Adipose tissue (tissue), 3 donors: ENCODE results near the gene KCNK15. TPM values are rescaled to one million over a fixed set of nuclear protein-coding genes. Genes with fewer than 3 reads are reported as not detected.
"Not testable (repeated sequence)": the region's sequence is repeated elsewhere in the genome, so short reads cannot be mapped to it uniquely, and the experiment has no call there.

Source experiments
- H3K27ac ChIP-seq: one replicate; pipeline ENCODE4 v1.5.1; 2013; ENCODE audit warnings: low read depth, low read length
- WGBS, 3 donors: extraction: QIAGEN DNeasy Blood & Tissue Kit; methylation state at CpG; one replicate each; pipeline ENCODE4 v1.1.7; 2013; 5-methylcytosine and 5-hydroxymethylcytosine counted together
- polyA plus RNA-seq, 3 donors: library from polyadenylated mRNA; stranded (reverse); fragments of 200-250 nt; gene quantifications; one replicate each; pipeline ENCODE4 v1.2.3, GENCODE V29; 2013
- donor health status: healthy with polysubstance abuse.
- donor health status: Bipolar disorder and iron deficiency.
- donor health status: healthy.

KCNK15 gene
- polyA plus RNA-seq, 3 donors = 0.85 to 5.3 (median 2.4) TPM

DNA sequence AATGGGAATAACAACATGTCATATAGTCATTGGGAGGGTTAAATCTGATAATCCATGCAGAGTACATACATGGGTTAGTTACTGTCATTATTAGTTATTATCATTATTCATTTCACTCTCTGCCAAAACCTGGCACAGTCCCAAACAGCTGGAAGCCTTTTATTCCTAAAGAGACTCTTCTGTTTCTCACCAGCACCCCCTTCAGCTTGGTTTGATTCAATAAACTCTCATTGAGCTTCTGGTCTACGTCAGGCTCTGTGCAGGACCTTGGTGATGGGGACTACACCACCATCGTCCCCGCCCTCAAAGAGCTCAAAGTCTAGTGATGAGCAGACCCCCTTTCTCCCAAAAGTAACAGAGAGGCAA is 2.3 kb downstream of the KCNK15 start:
- H3K27ac ChIP-seq = no peak overlapping the region
- 75 to 82% (median 77%) methylated on average over 3 of the region's 3 CpGs for WGBS, 3 donors

DNA sequence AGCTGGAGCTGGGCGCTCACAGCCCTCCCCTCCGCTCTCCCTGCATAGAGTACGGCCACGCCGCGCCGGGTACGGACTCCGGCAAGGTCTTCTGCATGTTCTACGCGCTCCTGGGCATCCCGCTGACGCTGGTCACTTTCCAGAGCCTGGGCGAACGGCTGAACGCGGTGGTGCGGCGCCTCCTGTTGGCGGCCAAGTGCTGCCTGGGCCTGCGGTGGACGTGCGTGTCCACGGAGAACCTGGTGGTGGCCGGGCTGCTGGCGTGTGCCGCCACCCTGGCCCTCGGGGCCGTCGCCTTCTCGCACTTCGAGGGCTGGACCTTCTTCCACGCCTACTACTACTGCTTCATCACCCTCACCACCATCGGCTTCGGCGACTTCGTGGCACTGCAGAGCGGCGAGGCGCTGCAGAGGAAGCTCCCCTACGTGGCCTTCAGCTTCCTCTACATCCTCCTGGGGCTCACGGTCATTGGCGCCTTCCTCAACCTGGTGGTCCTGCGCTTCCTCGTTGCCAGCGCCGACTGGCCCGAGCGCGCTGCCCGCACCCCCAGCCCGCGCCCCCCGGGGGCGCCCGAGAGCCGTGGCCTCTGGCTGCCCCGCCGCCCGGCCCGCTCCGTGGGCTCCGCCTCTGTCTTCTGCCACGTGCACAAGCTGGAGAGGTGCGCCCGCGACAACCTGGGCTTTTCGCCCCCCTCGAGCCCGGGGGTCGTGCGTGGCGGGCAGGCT is 4.6 kb downstream of the KCNK15 start:
- 39 to 61% (median 42%) methylated on average over 69 to 73 of the region's 73 CpGs for WGBS, 3 donors
- H3K27ac ChIP-seq = no peak overlapping the region

DNA sequence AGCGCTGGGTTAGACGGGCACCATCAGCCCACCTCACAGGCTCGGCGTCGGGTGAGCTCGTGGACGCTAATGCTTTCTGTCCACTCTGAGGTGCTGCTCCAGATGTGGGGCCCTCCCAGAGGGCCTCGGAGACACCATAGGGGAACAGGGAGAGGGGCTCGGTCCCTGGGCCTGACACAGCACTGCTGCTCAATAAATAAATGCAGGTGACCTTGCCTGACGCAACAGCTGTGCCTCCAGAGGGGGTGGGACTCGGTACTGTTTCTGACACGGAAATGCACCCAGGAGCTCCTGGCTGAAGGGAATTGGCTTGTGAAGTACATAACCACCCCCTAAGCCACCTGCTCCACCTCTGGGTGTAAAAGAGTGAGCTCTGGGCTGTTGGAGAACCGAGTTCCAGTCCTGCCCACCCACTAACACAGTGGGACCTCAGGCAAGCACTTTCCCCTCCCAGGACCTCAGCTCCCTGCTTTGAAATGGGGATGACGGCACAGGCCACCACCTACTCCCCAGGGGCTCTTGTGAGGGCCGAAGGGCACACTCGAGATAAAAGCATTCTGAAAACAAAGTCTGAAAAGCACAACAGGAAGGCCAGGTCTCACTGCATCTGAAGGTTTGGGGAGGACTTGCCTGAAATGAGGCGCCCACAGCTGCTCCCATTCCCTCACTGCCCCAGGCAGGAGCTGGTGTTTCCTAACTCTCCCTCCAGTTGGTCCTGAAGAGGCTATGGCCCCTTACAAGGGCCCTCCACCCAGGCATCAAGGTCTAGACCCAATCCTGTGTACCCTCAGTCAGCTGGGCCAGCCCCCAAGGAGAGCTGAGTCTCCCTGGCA is 6.7 kb downstream of the KCNK15 start:
- no peak overlapping the region for H3K27ac ChIP-seq
- WGBS, 3 donors = 63 to 71% (median 70%) methylated on average over 17 of the region's 17 CpGs

DNA sequence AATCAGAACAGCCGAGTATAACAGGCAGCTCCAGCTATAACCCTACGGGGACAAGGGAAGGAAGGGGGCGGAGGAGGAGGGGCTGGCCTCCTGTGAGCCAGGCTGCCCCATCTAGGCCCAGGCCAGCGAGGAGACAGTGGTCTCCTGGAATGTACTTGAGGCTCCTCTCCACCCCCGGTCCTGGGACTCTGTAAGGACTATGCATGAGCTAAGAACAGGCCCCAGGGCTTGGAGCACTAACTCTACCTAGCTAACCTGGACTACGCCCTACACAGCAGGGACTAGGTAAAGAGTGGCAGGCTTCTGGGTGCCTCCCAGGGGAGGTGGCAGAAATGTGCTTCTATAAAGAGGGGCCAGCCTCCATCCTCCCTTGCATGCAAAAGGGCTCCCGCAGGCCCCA is 8.9 kb downstream of the KCNK15 start:
- no peak overlapping the region for H3K27ac ChIP-seq
- 65 to 73% (median 68%) methylated on average over 7 of the region's 7 CpGs for WGBS, 3 donors

- no peak overlapping the region for H3K27ac ChIP-seq
- 86 to 91% (median 89%) methylated on average over 17 to 18 of the region's 18 CpGs for WGBS, 3 donors
Measured at GRCh38 chr20:44756011-44756688, 10.5 kb downstream of the KCNK15 start.

GRCh38 chr20:44756956-44757355 is 11.3 kb downstream of the KCNK15 start:
- no peak overlapping the region for H3K27ac ChIP-seq
- whole genome bisulfite sequencing, 3 donors = 68 to 94% (median 94%) methylated on average over 5 of the region's 5 CpGs

GRCh38 chr20:44758247-44759101 is 12.8 kb downstream of the KCNK15 start:
- no peak overlapping the region for H3K27ac ChIP-seq
- 53 to 59% (median 53%) methylated on average over 10 of the region's 10 CpGs for WGBS, 3 donors

DNA sequence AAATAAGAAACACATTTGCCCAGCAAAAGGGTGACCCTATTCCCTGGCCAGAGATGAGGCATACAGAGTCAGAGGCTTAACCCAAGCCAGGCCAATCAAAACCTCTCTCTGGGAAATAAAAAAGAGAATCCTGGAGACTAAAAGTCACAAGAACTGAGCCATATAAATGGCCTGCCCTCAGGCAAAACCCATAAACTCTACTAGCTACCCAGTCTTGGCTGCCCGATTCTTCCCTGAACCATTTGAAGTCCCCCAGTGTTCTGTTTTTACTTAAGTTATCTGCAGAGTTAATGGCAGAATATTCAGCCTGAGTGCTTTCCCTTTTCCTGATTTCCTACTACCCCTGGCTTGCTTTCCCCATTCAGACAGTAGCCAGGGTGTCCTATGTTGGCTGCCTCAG is 13.9 kb downstream of the KCNK15 start:
- WGBS, 3 donors = 86 to 91% (median 90%) methylated on average over 1 of the region's 1 CpG
- no peak overlapping the region for H3K27ac ChIP-seq

- H3K27ac ChIP-seq = no peak overlapping the region
- 43 to 53% (median 52%) methylated on average over 3 of the region's 3 CpGs for WGBS, 3 donors
Measured at GRCh38 chr20:44761423-44761822, 15.8 kb downstream of the KCNK15 start.

GRCh38 chr20:44762466-44763140 is 16.9 kb downstream of the KCNK15 start:
- H3K27ac ChIP-seq = no peak overlapping the region
- 52 to 61% (median 60%) methylated on average over 10 of the region's 10 CpGs for WGBS, 3 donors

- 74 to 90% (median 89%) methylated on average over 3 of the region's 3 CpGs for WGBS, 3 donors
- not testable (repeated sequence) for H3K27ac ChIP-seq
Measured at GRCh38 chr20:44763798-44764197, 18.1 kb downstream of the KCNK15 start.

- no peak overlapping the region for H3K27ac ChIP-seq
- WGBS, 3 donors = 48 to 68% (median 67%) methylated on average over 4 of the region's 4 CpGs
Measured at GRCh38 chr20:44765091-44765490, 19.4 kb downstream of the KCNK15 start.

DNA sequence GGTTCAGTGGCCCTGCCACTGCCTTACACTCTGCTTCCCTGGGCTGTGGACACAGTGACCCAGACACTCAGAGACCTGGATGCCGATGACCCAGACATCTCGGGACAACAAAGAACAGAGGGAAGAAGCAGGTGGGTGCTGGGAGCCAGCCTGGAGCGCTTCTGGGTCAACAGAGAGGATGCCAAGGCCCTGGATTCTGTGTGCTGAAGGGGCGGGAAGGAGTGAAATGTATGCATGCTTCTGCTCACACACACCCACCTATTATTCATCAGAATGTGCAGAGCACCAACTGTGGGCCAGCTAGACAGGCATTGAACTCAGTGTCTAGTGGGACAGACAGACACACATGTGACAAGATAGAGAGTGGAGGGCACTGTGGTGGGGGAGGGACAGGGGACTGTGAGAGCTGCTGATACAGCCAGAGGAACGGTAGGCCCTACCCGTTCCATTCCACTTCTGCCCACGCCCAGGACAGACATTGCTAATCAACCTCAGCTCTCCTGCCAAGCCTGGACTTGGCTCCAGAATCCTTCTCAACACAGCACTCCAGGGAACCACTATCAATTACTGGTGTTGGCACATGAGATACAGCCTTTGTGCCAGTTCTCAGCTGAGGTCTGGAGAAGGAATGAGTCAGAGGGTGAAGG is 20.2 kb downstream of the KCNK15 start:
- no peak overlapping the region for H3K27ac ChIP-seq
- 48 to 66% (median 64%) methylated on average over 7 of the region's 7 CpGs for WGBS, 3 donors

DNA sequence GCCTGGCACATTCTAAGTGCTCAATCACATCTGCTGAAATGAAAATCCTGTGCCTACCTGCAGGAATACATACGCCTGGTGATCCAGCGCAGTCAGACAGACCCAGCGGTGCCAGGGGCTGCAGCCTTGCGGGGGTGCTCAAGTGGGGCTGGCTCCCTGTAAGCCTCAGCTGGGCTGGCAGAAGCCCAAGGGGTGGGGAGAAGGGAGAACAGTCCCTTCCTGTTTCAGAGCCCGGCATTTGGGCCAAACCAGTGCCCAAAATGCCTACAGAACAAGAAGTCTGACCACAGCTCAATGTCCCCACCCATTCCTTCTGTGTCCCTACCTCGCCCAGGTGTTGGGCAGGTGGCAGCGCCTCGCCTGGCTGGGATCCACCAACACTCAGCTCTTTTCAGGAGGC is 22.6 kb downstream of the KCNK15 start:
- H3K27ac ChIP-seq = no peak overlapping the region
- WGBS, 3 donors = 73 to 82% (median 73%) methylated on average over 7 to 8 of the region's 8 CpGs

DNA sequence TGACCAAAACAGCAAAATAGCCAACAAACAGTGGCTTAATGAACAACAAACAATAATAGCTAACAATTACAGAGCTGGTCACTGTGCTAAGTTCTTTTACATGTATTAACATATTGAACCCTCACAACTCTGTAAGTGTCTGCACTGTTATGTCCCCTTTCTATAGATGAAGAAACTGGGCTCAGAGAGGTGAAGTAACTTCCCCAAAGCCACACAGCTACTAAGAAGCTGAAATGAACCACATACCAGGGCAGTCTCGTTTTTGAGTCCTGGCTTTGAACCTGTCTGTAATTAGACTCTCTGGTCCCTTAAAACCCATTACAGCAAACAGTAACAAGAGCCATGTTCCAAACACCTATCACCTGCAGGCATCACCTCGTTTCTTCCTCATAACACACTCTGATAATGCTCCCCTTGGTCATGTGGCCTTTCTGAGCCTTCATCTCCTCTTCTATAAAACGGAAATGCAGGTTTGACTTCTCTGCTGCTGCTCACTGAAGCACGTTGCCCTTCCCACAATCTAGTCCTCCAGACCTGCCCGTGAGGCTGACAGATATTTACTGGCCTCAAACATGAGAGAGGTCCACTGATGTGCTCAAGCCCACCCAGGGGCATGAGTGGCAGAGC is 23.3 kb downstream of the KCNK15 start:
- 48 to 56% (median 49%) methylated on average over 5 of the region's 5 CpGs for WGBS, 3 donors
- H3K27ac ChIP-seq = no peak overlapping the region

GRCh38 chr20:44769481-44769863 is 23.8 kb downstream of the KCNK15 start:
- 33 to 52% (median 52%) methylated on average over 5 of the region's 5 CpGs for WGBS, 3 donors
- H3K27ac ChIP-seq = no peak overlapping the region
